IMR-90 (cell line): ENCODE data around the gene ZNF219. TPM values are rescaled to one million over a fixed set of nuclear protein-coding genes. Genes with fewer than 3 reads are reported as not detected.

Experiments
- ATAC-seq: fragments of 200-7000 bp; cut with Tn5 transposase; 2 replicates; pipeline ENCODE4 v1.9.1; 2020; ENCODE audit warnings: low read depth, mild to moderate bottlenecking, moderate library complexity
- BruUV-seq: library from RNA; stranded (reverse); fragments of 400-500 nt; replicated peaks from 2 replicates; lab custom pipeline; 2021; lab: Mats Ljungman, UMichigan
- CTCF ChIA-PET: fragments of 300-600 bp; formaldehyde crosslinking; extraction: SDS; loops from one replicate; lab custom pipeline; 2021; ENCODE audit warnings: antibody characterized with exemption; lab: Yijun Ruan, JAX
- POLR2A ChIA-PET: fragments of 300-600 bp; sonication (Branson Sonifier 250); formaldehyde crosslinking; loops from one replicate; lab custom pipeline; 2022; ENCODE audit warnings: antibody characterized with exemption; ENCODE audit not compliant: unreplicated experiment; lab: Charles Lee
- DNase-seq: peaks from one replicate; pipeline ENCODE4 v3.0.0; 2013
- H2AFZ ChIP-seq: replicated peaks from 2 replicates; pipeline ENCODE3; 2013; ENCODE audit warnings: low read length, mild to moderate bottlenecking; ENCODE audit not compliant: poor library complexity
- H2AK5ac ChIP-seq: 2 replicates; pipeline ENCODE4 v1.6.1; 2013; ENCODE audit warnings: low read depth, low read length, inconsistent platforms
- H2AK9ac ChIP-seq: replicated peaks from 2 replicates; pipeline ENCODE3; 2013; ENCODE audit warnings: mild to moderate bottlenecking, low read depth, low read length, moderate library complexity; ENCODE audit not compliant: poor library complexity
- H2BK120ac ChIP-seq: 2 replicates; pipeline ENCODE4 v1.6.1; 2013; ENCODE audit warnings: low read depth, low read length, inconsistent platforms
- H2BK15ac ChIP-seq: 3 replicates; pipeline ENCODE4 v1.6.1; 2013; ENCODE audit warnings: low read depth, low read length, inconsistent platforms
- H2BK20ac ChIP-seq: 2 replicates; pipeline ENCODE4 v1.6.1; 2013; ENCODE audit warnings: low read depth, mild to moderate bottlenecking, inconsistent platforms, low read length, moderate library complexity
- H2BK5ac ChIP-seq: 2 replicates; pipeline ENCODE4 v1.6.1; 2013; ENCODE audit warnings: mild to moderate bottlenecking, low read depth, low read length, inconsistent platforms; ENCODE audit not compliant: poor library complexity, severe bottlenecking
- H3K14ac ChIP-seq: replicated peaks from 2 replicates; pipeline ENCODE4 v1.6.1; 2013; ENCODE audit warnings: low read depth, low read length, inconsistent platforms
- H3K18ac ChIP-seq: 2 replicates; pipeline ENCODE4 v1.6.1; 2013; ENCODE audit warnings: low read depth, low read length, control low read depth
- H3K23ac ChIP-seq: 2 replicates; pipeline ENCODE4 v1.6.1; 2013; ENCODE audit warnings: low read depth, low read length, inconsistent platforms
- H3K27ac ChIP-seq: 2 replicates; pipeline ENCODE4 v1.5.1; 2013; ENCODE audit warnings: mild to moderate bottlenecking, control low read depth, low read length; ENCODE audit not compliant: insufficient read depth
- H3K27me3 ChIP-seq: 2 replicates; pipeline ENCODE4 v1.6.1; 2013; ENCODE audit warnings: low read length; ENCODE audit not compliant: control insufficient read depth, insufficient read depth
- H3K36me3 ChIP-seq: 2 replicates; pipeline ENCODE4 v1.6.1; 2013; ENCODE audit warnings: low read length, mixed read lengths; ENCODE audit not compliant: control insufficient read depth, insufficient read depth
- H3K4ac ChIP-seq: 2 replicates; pipeline ENCODE4 v1.6.1; 2013; ENCODE audit warnings: low read depth, low read length, inconsistent platforms
- H3K4me1 ChIP-seq: 2 replicates; pipeline ENCODE4 v1.6.1; 2013; ENCODE audit warnings: low read length, mixed read lengths; ENCODE audit not compliant: control insufficient read depth, insufficient read depth
- H3K4me2 ChIP-seq: 2 replicates; pipeline ENCODE4 v1.6.1; 2013; ENCODE audit warnings: low read depth, mild to moderate bottlenecking, control low read depth, low read length, moderate library complexity
- H3K4me3 ChIP-seq: 2 replicates; pipeline ENCODE4 v1.5.1; 2013; ENCODE audit warnings: low read depth, mild to moderate bottlenecking, control low read depth, low read length, moderate library complexity; ENCODE audit not compliant: insufficient read depth
- H3K56ac ChIP-seq: 2 replicates; pipeline ENCODE4 v1.6.1; 2013; ENCODE audit warnings: low read length, inconsistent platforms; ENCODE audit not compliant: insufficient read depth; ENCODE audit errors: extremely low read depth
- H3K79me1 ChIP-seq, 2 experiments: 2 replicates each; pipeline ENCODE4 v1.6.1; 2013; ENCODE audit warnings: low read length in 2 of 2, inconsistent platforms in 1 of 2, low read depth in 1 of 2
- H3K9ac ChIP-seq: 2 replicates; pipeline ENCODE4 v1.6.1; 2013; ENCODE audit warnings: low read depth, low read length, control low read depth
- H3K9me1 ChIP-seq: 2 replicates; pipeline ENCODE4 v1.6.1; 2013; ENCODE audit warnings: low read length, inconsistent platforms; ENCODE audit not compliant: insufficient read depth
- H3K9me3 ChIP-seq: 2 replicates; pipeline ENCODE4 v1.6.1; 2013; ENCODE audit warnings: low read length; ENCODE audit not compliant: control insufficient read depth, insufficient read depth
- H4K20me1 ChIP-seq: 2 replicates; pipeline ENCODE4 v1.6.1; 2013; ENCODE audit warnings: low read length, inconsistent platforms; ENCODE audit not compliant: insufficient read depth
- H4K5ac ChIP-seq: 2 replicates; pipeline ENCODE4 v1.6.1; 2013; ENCODE audit warnings: mild to moderate bottlenecking, low read depth, low read length, control low read depth
- H4K8ac ChIP-seq, 2 experiments: 2 replicates each; pipeline ENCODE4 v1.6.1; 2013; ENCODE audit warnings: low read depth in 2 of 2, low read length in 2 of 2, control low read depth in 1 of 2, inconsistent platforms in 1 of 2
- H4K91ac ChIP-seq: 2 replicates; pipeline ENCODE4 v1.6.1; 2013; ENCODE audit warnings: low read depth, low read length, inconsistent platforms; ENCODE audit not compliant: insufficient read depth
- BHLHE40 ChIP-seq: fragments of 150-350 bp; IDR thresholded peaks from 2 replicates; pipeline ENCODE4 v1.6.1; 2016; ENCODE audit warnings: mild to moderate bottlenecking, low read depth, low read length
- CEBPB ChIP-seq: IDR thresholded peaks from 2 replicates; pipeline ENCODE4 v1.6.1; 2012; ENCODE audit warnings: low read depth, low read length, improper control_type of control experiment
- CHD1 ChIP-seq: IDR thresholded peaks from 2 replicates; pipeline ENCODE4 v1.6.1; 2012; ENCODE audit warnings: low read depth, low read length, improper control_type of control experiment
- FOS ChIP-seq: fragments of 150-350 bp; IDR thresholded peaks from 2 replicates; pipeline ENCODE4 v1.6.1; 2016; ENCODE audit warnings: low read depth, low read length
- MXI1 ChIP-seq: IDR thresholded peaks from 2 replicates; pipeline ENCODE4 v1.6.1; 2012; ENCODE audit warnings: low read depth, mild to moderate bottlenecking, low read length, moderate library complexity, borderline replicate concordance
- RAD21 ChIP-seq: IDR thresholded peaks from 2 replicates; pipeline ENCODE4 v1.6.1; 2012; ENCODE audit warnings: low read length, improper control_type of control experiment
- RFX5 ChIP-seq: IDR thresholded peaks from 2 replicates; pipeline ENCODE4 v1.8.0; 2012; ENCODE audit warnings: low read depth, mild to moderate bottlenecking, low read length, moderate library complexity
- SMC3 ChIP-seq: fragments of 150-350 bp; IDR thresholded peaks from 2 replicates; pipeline ENCODE4 v1.6.1; 2016; ENCODE audit warnings: low read depth, mild to moderate bottlenecking, antibody characterized with exemption, low read length, moderate library complexity
- USF2 ChIP-seq: fragments of 150-350 bp; IDR thresholded peaks from 2 replicates; pipeline ENCODE4 v1.6.1; 2017; ENCODE audit warnings: mild to moderate bottlenecking, antibody characterized with exemption, low read length, low read depth
- WGBS, 2 experiments: methylation state at CpG; one replicate each; pipeline versions ENCODE4 v1.1.5 to v1.1.7; 2013; ENCODE audit warnings: missing lambda C conversion rate in 2 of 2; ENCODE audit not compliant: insufficient read length in 1 of 2; ENCODE audit errors: extremely low coverage in 2 of 2; 5-methylcytosine and 5-hydroxymethylcytosine counted together
- dilution Hi-C: fragments of 300-500 bp; cut with HindIII; formaldehyde crosslinking; loops from one replicate; pipeline ENCODE4 v1.14.3; 2018; ENCODE audit warnings: low sequenced_read_pairs; ENCODE audit not compliant: unreplicated experiment
- in situ Hi-C: fragments of 300-500 bp; cut with MboI; formaldehyde crosslinking; loops from 3 replicates; pipeline ENCODE4 v1.14.3; 2019; ENCODE audit warnings: low sequenced_read_pairs, inconsistent platforms, mixed read lengths
- intact Hi-C: fragments of 100-400 bp; cut with micrococcal nuclease; formaldehyde crosslinking; loops from 2 replicates; pipeline ENCODE4 v1.10.0; 2022
- polyA plus RNA-seq, 3 experiments: library from polyadenylated mRNA; depleted of rRNA; stranded (reverse); fragments of >200 nt; gene quantifications; 2 replicates each; pipeline ENCODE4 v1.2.3, GENCODE V29; 2012; ENCODE audit warnings: low replicate concordance in 1 of 3
- total RNA-seq: library from RNA; depleted of rRNA; stranded (reverse); fragments of >200 nt; gene quantifications from 2 replicates; pipeline ENCODE4 v1.2.3, GENCODE V29; 2012

Gene ZNF219
- total and polyA plus RNA-seq, 2 of the 4 experiments (the other 2 are of a cell fraction), result 0.90 to 3.8 TPM

DNA sequence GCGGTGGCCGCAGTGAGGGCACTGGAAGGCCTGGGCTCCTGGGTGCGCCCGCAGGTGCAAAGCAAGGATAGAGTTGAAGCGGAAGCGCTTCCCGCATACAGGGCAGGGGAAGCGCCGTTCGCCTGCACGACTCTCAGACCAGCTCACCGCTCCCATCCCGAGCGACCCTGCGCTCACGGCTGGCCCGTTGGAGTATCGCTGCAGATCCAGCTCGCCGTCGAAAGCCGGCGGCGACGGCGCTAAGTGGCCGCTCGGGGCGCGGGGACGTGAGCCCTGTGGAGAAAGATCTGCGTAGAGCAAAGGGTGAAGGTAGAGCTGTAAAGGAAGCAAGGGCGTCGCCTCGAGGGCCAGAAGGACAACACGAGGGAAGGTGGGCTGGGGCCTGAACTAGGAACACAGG is 5.4 kb downstream of the ZNF219 start:
- H3K27ac ChIP-seq, result no peak overlapping the region
- no peak overlapping the region for H2AK5ac ChIP-seq
- H3K79me1 ChIP-seq, result 0 out of 4 replicates have a peak, but pooled peaks cover 3 to 6% of the 10 kb centered on the region in 2 experiments
- H3K4me3 ChIP-seq, result no peak overlapping the region
- DNase-seq, result no peak
- no peak overlapping the region for H4K91ac ChIP-seq
- no peak for ATAC-seq
- no peak overlapping the region for H2AK9ac ChIP-seq
- peaks cover 25% of the 10 kb centered on the region for H3K36me3 ChIP-seq
- in situ Hi-C loops (loop anchor here (25.0 kb wide), 2 partner anchors 631 to 756 kb away; partner anchors contain the start of genes APEX1, CCNB1IP1, OSGEP and PARP2), intact Hi-C loops (no loop called here), dilution Hi-C loops (no loop called here)
- no peaks in the 10 kb centered on the region for H3K9me3 ChIP-seq
- no peaks in the 10 kb centered on the region; the same call in 1 of the 2 replicates for H4K20me1 ChIP-seq
- TF ChIP-seq MXI1 (no peak), RAD21 (no peak), RFX5 (no peak), FOS (no peak), CEBPB (no peak), BHLHE40 (no peak), SMC3 (no peak), CHD1 (no peak), USF2 (no peak)
- WGBS, 2 experiments, result 71% methylated on average over 14 of the region's 36 CpGs; no CpG with 5 or more reads in 1 of the 2 experiments
- no TSS peak for BruUV-seq
- H3K56ac ChIP-seq, result no peak overlapping the region
- no peak overlapping the region for H3K14ac ChIP-seq
- H3K9ac ChIP-seq, result no peak overlapping the region
- ChIA-PET CTCF (interaction anchor here (0.6 to 2.9 kb wide), 13 partner anchors 9 to 1846 kb away, joined by 3 to 22 read pairs (median 4); partner anchors contain the start of gene ARHGEF40), POLR2A (no interaction called here)
- no peak overlapping the region for H2BK120ac ChIP-seq
- no peak overlapping the region for H4K8ac ChIP-seq
- H4K5ac ChIP-seq, result no peak overlapping the region
- no peak overlapping the region for H3K18ac ChIP-seq
- peaks cover 2% of the 10 kb centered on the region; the same call in 1 of the 2 replicates for H3K4me1 ChIP-seq
- H3K4ac ChIP-seq, result no peak overlapping the region
- H3K23ac ChIP-seq, result no peak overlapping the region
- no peaks in the 10 kb centered on the region for H3K9me1 ChIP-seq
- no peak overlapping the region for H2BK15ac ChIP-seq
- no peak overlapping the region for H3K4me2 ChIP-seq
- H2BK5ac ChIP-seq, result no peak overlapping the region
- no peak overlapping the region for H2AFZ ChIP-seq
- no peaks in the 10 kb centered on the region for H3K27me3 ChIP-seq
- no peak overlapping the region for H2BK20ac ChIP-seq
